ENCODE data around the gene FANCD2OS. TPM values are rescaled to one million over a fixed set of nuclear protein-coding genes. Genes with fewer than 3 reads are reported as not detected.
"Not testable (repeated sequence)": the region's sequence is repeated elsewhere in the genome, so short reads cannot be mapped to it uniquely, and the experiment has no call there.

The FANCD2OS gene
- total and polyA plus RNA-seq, 2 donors (not counting 3 experiments of a cell fraction or from before 2014, with no cell fraction given): not detected

DNA sequence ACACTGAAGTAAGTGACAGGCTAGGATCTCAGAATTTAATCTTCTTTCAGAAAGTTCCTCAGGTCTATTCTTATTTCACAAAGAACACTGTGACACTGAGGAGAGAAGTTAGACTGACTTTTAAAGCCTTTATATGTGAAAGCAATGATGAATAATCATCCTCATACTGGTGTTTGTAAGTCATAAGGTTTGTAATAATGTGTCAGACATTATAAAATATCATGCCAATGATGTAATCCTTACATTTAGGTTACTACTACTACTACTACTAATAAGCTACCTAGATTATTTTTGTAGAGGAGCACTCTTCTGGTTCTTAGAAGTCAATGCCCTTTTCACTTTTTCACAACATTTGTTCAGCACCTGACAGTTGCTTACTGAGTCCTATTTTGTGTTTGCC lies 33.4 kb downstream of the FANCD2OS start:
- DNase-seq (ENCODE audit: low read depth, low spot score) (no peak), FAIRE-seq (no peak)
- H3K27me3 ChIP-seq (ENCODE audit: control insufficient read depth in 2 of 2, insufficient read depth in 2 of 2, low read length in 2 of 2): no peaks in the 10 kb centered on the region
- no peak overlapping the region for H3K4me3 ChIP-seq (replicated peaks in 1 of 3; ENCODE audit: insufficient read depth in 1 of 3, low read depth in 1 of 3, low read length in 3 of 3)
- H3K9me1 ChIP-seq (replicated peaks; ENCODE audit: control insufficient read depth, extremely low read depth, insufficient read depth, low read length): no peaks in the 10 kb centered on the region
- no peaks in the 10 kb centered on the region for H3K79me2 ChIP-seq (ENCODE audit: control insufficient read depth, insufficient read depth, low read length)
- H3K9ac ChIP-seq (replicated peaks; ENCODE audit: extremely low read depth, insufficient read depth, low read length): no peak overlapping the region
- H3K9me3 ChIP-seq (replicated peaks; ENCODE audit: control insufficient read depth, insufficient read depth, low read length): no peaks in the 10 kb centered on the region
- H4K20me1 ChIP-seq (replicated peaks; ENCODE audit: control insufficient read depth, extremely low read depth, insufficient read depth, low read length): no peaks in the 10 kb centered on the region
- no TSS peak for BruUV-seq (replicated peaks)
- intact Hi-C loops (cut with micrococcal nuclease) (no loop called here), dilution Hi-C loops (cut with MboI; ENCODE audit: extremely low pct_ligation_motif_present, low sequenced_read_pairs) (no loop called here)
- H2AFZ ChIP-seq (ENCODE audit: low read depth, low read length): no peak overlapping the region
- H3K4me1 ChIP-seq (ENCODE audit: control insufficient read depth, extremely low read depth, insufficient read depth, low read length): no peaks in the 10 kb centered on the region
- H3K36me3 ChIP-seq (ENCODE audit: control insufficient read depth in 2 of 2, extremely low read depth in 1 of 2, insufficient read depth in 2 of 2, low read length in 2 of 2): no peaks in the 10 kb centered on the region
- CTCF ChIA-PET: interaction anchor here (1.0 kb wide), 2 partner anchors 16 to 80 kb away, joined by 3 read pairs; no protein-coding TSS in a partner anchor
- TF ChIP-seq MAX (IDR thresholded peaks at IDR 0.05; ENCODE audit: insufficient read depth, insufficient read length) (no peak), MYC (IDR thresholded peaks at IDR 0.05; ENCODE audit: low read depth, low read length) (no peak), GATA2 (IDR thresholded peaks at IDR 0.05; ENCODE audit: insufficient read depth, insufficient read length, low read depth, low read length) (no peak), POLR2A (IDR thresholded peaks at IDR 0.05; ENCODE audit: low read depth, low read length) (no peak), FOS (IDR thresholded peaks at IDR 0.05; ENCODE audit: borderline replicate concordance, insufficient read depth, low read length) (no peak), JUN (IDR thresholded peaks at IDR 0.05; ENCODE audit: borderline replicate concordance, insufficient read depth, insufficient read length, low read depth) (no peak), EZH2 (IDR thresholded peaks at IDR 0.05; ENCODE audit: borderline replicate concordance, low read depth, low read length, severe bottlenecking) (no peak), POLR2AphosphoS5 (IDR thresholded peaks at IDR 0.05; ENCODE audit: insufficient read depth, low read depth, low read length) (no peak)
- TF ChIP-seq, protein P1, sequence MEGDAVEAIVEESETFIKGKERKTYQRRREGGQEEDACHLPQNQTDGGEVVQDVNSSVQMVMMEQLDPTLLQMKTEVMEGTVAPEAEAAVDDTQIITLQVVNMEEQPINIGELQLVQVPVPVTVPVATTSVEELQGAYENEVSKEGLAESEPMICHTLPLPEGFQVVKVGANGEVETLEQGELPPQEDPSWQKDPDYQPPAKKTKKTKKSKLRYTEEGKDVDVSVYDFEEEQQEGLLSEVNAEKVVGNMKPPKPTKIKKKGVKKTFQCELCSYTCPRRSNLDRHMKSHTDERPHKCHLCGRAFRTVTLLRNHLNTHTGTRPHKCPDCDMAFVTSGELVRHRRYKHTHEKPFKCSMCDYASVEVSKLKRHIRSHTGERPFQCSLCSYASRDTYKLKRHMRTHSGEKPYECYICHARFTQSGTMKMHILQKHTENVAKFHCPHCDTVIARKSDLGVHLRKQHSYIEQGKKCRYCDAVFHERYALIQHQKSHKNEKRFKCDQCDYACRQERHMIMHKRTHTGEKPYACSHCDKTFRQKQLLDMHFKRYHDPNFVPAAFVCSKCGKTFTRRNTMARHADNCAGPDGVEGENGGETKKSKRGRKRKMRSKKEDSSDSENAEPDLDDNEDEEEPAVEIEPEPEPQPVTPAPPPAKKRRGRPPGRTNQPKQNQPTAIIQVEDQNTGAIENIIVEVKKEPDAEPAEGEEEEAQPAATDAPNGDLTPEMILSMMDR (IDR thresholded peaks at IDR 0.05; ENCODE audit: extremely low read depth in 1 of 2, insufficient read depth in 1 of 2, low read depth in 1 of 2, low read length in 2 of 2): no peak
- POLR2A ChIA-PET: no interaction called here
- H3K4me2 ChIP-seq (ENCODE audit: insufficient read depth, low read length): no peak overlapping the region
- no peak overlapping the region for H3K27ac ChIP-seq (ENCODE audit: insufficient read depth, low read depth, low read length)

GRCh38 chr3:10070077-10070476 lies 38.0 kb downstream of the FANCD2OS start:
- H3K4me3 ChIP-seq (replicated peaks in 1 of 3; ENCODE audit: insufficient read depth in 1 of 3, low read depth in 1 of 3, low read length in 3 of 3); BruUV-seq (replicated peaks); H3K9ac ChIP-seq (replicated peaks; ENCODE audit: extremely low read depth, insufficient read depth, low read length); H3K79me2 ChIP-seq (ENCODE audit: control insufficient read depth, insufficient read depth, low read length); H3K4me1 ChIP-seq (ENCODE audit: control insufficient read depth, extremely low read depth, insufficient read depth, low read length); intact Hi-C loops (cut with micrococcal nuclease); H3K9me3 ChIP-seq (replicated peaks; ENCODE audit: control insufficient read depth, insufficient read depth, low read length); POLR2A ChIA-PET; DNase-seq (ENCODE audit: low read depth, low spot score); H3K36me3 ChIP-seq (ENCODE audit: control insufficient read depth in 2 of 2, extremely low read depth in 1 of 2, insufficient read depth in 2 of 2, low read length in 2 of 2); FAIRE-seq; H3K27me3 ChIP-seq (ENCODE audit: control insufficient read depth in 2 of 2, insufficient read depth in 2 of 2, low read length in 2 of 2); H3K9me1 ChIP-seq (replicated peaks; ENCODE audit: control insufficient read depth, extremely low read depth, insufficient read depth, low read length); dilution Hi-C loops (cut with MboI; ENCODE audit: extremely low pct_ligation_motif_present, low sequenced_read_pairs); H3K4me2 ChIP-seq (ENCODE audit: insufficient read depth, low read length); H3K27ac ChIP-seq (ENCODE audit: insufficient read depth, low read depth, low read length); H2AFZ ChIP-seq (ENCODE audit: low read depth, low read length); H4K20me1 ChIP-seq (replicated peaks; ENCODE audit: control insufficient read depth, extremely low read depth, insufficient read depth, low read length); CTCF ChIA-PET: not testable (repeated sequence)
